Bone marrow (tissue), 2 donors: Measurements from ENCODE around the gene DCTN1.

Experiments used
- DNase-seq, 2 donors: peaks; one replicate each; lab custom pipeline; 2025; lab: John Stamatoyannopoulos, UW

The DCTN1 gene

DNA sequence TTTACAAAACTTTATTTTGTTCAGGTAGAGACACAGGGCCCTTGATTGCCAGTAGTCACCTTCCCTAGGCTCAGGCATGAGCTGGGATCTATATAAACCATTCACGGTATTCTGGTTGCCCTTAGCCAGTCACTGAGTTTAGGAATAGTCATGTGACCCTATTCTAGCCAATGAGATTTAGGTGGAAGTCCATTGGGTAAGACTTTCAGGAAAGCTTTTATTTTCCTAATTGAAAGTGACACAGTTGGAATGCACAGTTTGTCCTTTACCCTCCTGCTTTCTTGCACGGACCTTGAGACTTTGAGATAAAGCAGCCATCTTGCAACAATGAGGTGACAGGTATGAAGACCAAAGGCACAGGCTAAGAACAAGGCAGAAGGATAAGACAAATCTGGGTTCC lies 58.4 kb downstream of the DCTN1 start:
- no peak for DNase-seq

- DNase-seq, result no peak
These were observed 62.4 kb downstream of the DCTN1 start for GRCh38 chr2:74317701-74318100.

- no peak for DNase-seq
These were observed 63.4 kb downstream of the DCTN1 start for GRCh38 chr2:74316627-74317295.

- no peak for DNase-seq
These were observed 66.0 kb downstream of the DCTN1 start for GRCh38 chr2:74314107-74314506.

DNA sequence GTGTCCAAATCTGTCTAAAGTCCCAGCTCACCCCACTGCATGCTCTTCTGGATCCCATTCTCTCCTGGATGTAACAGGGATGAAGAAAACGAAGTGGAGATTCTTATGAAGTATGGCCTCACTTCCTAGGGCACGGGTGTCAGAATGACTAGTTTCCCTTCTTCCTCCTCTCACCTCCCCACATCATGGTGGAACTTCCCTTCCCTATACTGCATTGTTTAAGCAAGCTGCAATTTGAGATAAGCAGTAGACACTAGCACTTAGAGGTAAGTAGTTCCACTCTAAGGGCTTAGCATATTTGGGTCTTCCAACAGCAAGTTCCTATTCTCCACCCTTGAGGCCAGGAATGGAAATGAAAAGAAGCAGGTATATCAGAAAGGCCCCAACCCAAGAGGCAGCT lies 66.6 kb downstream of the DCTN1 start:
- DNase-seq, result no peak

DNA sequence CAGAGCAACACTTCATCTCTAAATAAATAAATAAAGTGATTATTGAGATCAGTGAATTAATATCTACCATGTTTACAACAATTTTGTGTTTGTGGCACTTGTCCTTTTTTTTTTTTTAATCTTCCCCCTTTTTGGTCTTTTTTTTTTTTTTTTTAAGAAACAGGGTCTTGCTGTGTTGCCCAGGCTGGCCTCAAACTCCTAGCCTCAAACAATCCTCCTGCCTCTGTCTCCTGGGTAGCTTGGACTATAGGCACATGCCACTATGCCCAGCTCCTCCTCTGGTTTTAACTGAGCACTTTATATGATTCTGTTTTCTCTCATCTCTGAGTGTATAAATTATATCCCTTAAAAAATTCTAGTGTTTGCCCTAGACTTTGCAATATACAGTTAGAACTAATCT lies 67.2 kb downstream of the DCTN1 start:
- DNase-seq, result no peak
